Measurements from ENCODE around the gene CFAP157. TPM values are rescaled to one million over a fixed set of nuclear protein-coding genes. Genes with fewer than 3 reads are reported as not detected.

Gene CFAP157
- total and polyA plus RNA-seq, 8 donors = 0.35 to 12.6 (median 8.4) TPM

- H3K9me3 ChIP-seq = no peaks in the 10 kb centered on the region
- H3K4me1 ChIP-seq = peaks cover 6 to 24% of the 10 kb centered on the region in 2 donors
- intact Hi-C loops (cut with DNase I) = loop anchor here in 1 of 2 donors (5.0 kb wide), 1 partner anchor 142 kb away; no protein-coding TSS in a partner anchor
- H3K27me3 ChIP-seq = no peaks in the 10 kb centered on the region
- no peak for DNase-seq
- H3K27ac ChIP-seq = peak overlapping the region; percentile 91 to 96
- peak overlapping the region; percentile 64 to 67 for H3K4me3 ChIP-seq
- H3K36me3 ChIP-seq = peaks cover 0 to 47% of the 10 kb centered on the region in 2 donors
- ATAC-seq = no peak
- TF ChIP-seq CTCF (IDR thresholded peaks at IDR 0.05) = no peak
These were observed 27.5 kb downstream of the CFAP157 start for GRCh38 chr9:127734247-127734746.

GRCh38 chr9:127734747-127735529 lies 28.1 kb downstream of the CFAP157 start, which contains the start of gene TOR2A:
Gene TOR2A (minus strand): TSS chr9:127735294. CDS start chr9:127735270, 24 bp downstream.
- no peaks in the 10 kb centered on the region for H3K9me3 ChIP-seq
- peak within 1 kb of the TSS; percentile 64 to 67 for H3K4me3 ChIP-seq
- H3K4me1 ChIP-seq = peaks cover 6 to 29% of the 10 kb centered on the region in 2 donors
- peak within 1 kb of the TSS; percentile 91 to 96 for H3K27ac ChIP-seq
- peak; percentile 96 for ATAC-seq
- peaks cover 0 to 53% of the 10 kb centered on the region in 2 donors for H3K36me3 ChIP-seq
- intact Hi-C loops (cut with DNase I) = loop anchor here in 1 of 2 donors (5.0 kb wide), 2 partner anchors 137 to 143 kb away; no protein-coding TSS in a partner anchor
- DNase-seq = peak; percentile 98 to 99 (median 98)
- no peaks in the 10 kb centered on the region for H3K27me3 ChIP-seq
- TF ChIP-seq CTCF (IDR thresholded peaks at IDR 0.05) = peak; percentile 95

GRCh38 chr9:127735530-127736185 lies 28.9 kb downstream of the CFAP157 start:
- no peak for DNase-seq
- H3K4me1 ChIP-seq = peaks cover 6 to 36% of the 10 kb centered on the region in 2 donors
- ATAC-seq = no peak
- intact Hi-C loops (cut with DNase I) = loop anchor here in 1 of 2 donors (5.0 kb wide), 1 partner anchor 137 kb away; no protein-coding TSS in a partner anchor
- no peak for TF ChIP-seq CTCF (IDR thresholded peaks at IDR 0.05)
- H3K27me3 ChIP-seq = no peaks in the 10 kb centered on the region
- H3K9me3 ChIP-seq = no peaks in the 10 kb centered on the region
- peaks cover 0 to 54% of the 10 kb centered on the region in 2 donors for H3K36me3 ChIP-seq
- peak overlapping the region in 1 of 2 donors; percentile 96 for H3K27ac ChIP-seq
- H3K4me3 ChIP-seq = peak overlapping the region in 1 of 2 donors; percentile 64

- H3K36me3 ChIP-seq = peaks cover 0 to 60% of the 10 kb centered on the region in 2 donors
- intact Hi-C loops (cut with DNase I) = loop anchor here in 1 of 2 donors (5.0 kb wide), 1 partner anchor 134 kb away; no protein-coding TSS in a partner anchor
These were observed 31.9 kb downstream of the CFAP157 start for GRCh38 chr9:127738666-127739065.

More at GRCh38 chr9:127738666-127739065, 31.9 kb downstream of the CFAP157 start:
- Histone ChIP-seq H3K4me3 (no peak overlapping the region), H3K27ac (no peak overlapping the region), H3K9me3 (no peaks in the 10 kb centered on the region), H3K27me3 (no peaks in the 10 kb centered on the region), H3K4me1 (peaks cover 12 to 51% of the 10 kb centered on the region in 2 donors)
- DNase-seq (no peak), ATAC-seq (no peak)
- TF ChIP-seq CTCF (IDR thresholded peaks at IDR 0.05) = no peak

Data from left lung (tissue), 10 donors.